Psoas muscle (tissue), 8 donors: ENCODE measurements around the gene VMAC. TPM values are rescaled to one million over a fixed set of nuclear protein-coding genes. Genes with fewer than 3 reads are reported as not detected.
"Not testable (repeated sequence)": the region's sequence is repeated elsewhere in the genome, so short reads cannot be mapped to it uniquely, and the experiment has no call there.

ENCODE experiments used
- ATAC-seq, 4 donors: fragments of 200-7000 bp; cut with Tn5 transposase; one replicate each; pipeline ENCODE4 v1.9.1; 2020; ENCODE audit warnings: moderate library complexity in 3 of 4, mild to moderate bottlenecking in 2 of 4
- DNase-seq, 2 donors: peaks; one replicate each; pipeline ENCODE4 v3.0.0-alpha.2; 2020
- H3K27ac ChIP-seq: fragments of 200-600 bp; one replicate; pipeline ENCODE4 v1.8.0; 2022
- H3K27me3 ChIP-seq, 3 donors: fragments of 200-600 bp in 1 of 3; one replicate each; pipeline versions ENCODE4 v1.6.1 to v1.8.0; 2013 to 2022; ENCODE audit warnings: low read length in 2 of 3, mild to moderate bottlenecking in 2 of 3, moderate library complexity in 1 of 3; ENCODE audit not compliant: insufficient read depth in 3 of 3
- H3K36me3 ChIP-seq, 2 donors: fragments of 200-600 bp in 1 of 2; one replicate each; pipeline versions ENCODE4 v1.6.1 to v1.8.0; 2013 to 2022; ENCODE audit warnings: low read depth in 1 of 2, mild to moderate bottlenecking in 1 of 2, moderate library complexity in 1 of 2; ENCODE audit not compliant: insufficient read depth in 1 of 2
- H3K4me1 ChIP-seq: fragments of 200-600 bp; one replicate; pipeline ENCODE4 v1.8.0; 2022
- H3K4me3 ChIP-seq: fragments of 200-600 bp; one replicate; pipeline ENCODE4 v1.8.0; 2022; ENCODE audit warnings: mild to moderate bottlenecking
- H3K9me3 ChIP-seq: fragments of 200-600 bp; one replicate; pipeline ENCODE4 v1.8.0; 2022
- CTCF ChIP-seq: fragments of 200-600 bp; IDR thresholded peaks from one replicate; pipeline ENCODE4 v1.8.0; 2022; ENCODE audit warnings: antibody characterized with exemption
- WGBS, 3 donors: extraction: QIAGEN DNeasy Blood & Tissue Kit; methylation state at CpG; one replicate each; pipeline versions ENCODE4 v1.1.6 to v1.1.7; 2013; 5-methylcytosine and 5-hydroxymethylcytosine counted together
- intact Hi-C, 2 donors: fragments of 100-400 bp; cut with DNase I; formaldehyde crosslinking; loops; one replicate each; pipeline versions ENCODE4 v1.11.0 to v1.14.2; 2022
- polyA plus RNA-seq, 3 donors: library from polyadenylated mRNA; stranded (reverse); fragments of 200-250 nt; gene quantifications; one replicate each; pipeline ENCODE4 v1.2.3, GENCODE V29; 2013
- total RNA-seq, 4 donors: library from RNA; stranded (reverse); fragmentation: NEBNext Ultra II Directional in 2 of 4; extraction: Animal tissue kit (Norgen Biotek cat#: 25700) in 2 of 4; gene quantifications; one replicate each; pipeline versions ENCODE4 v1.2.1 to v1.2.4, GENCODE V29; 2021 to 2023
- donor health status: healthy with polysubstance abuse.
- donor health status: DM: no; HTN: no; CAD: no; lungs with moderate emphysema.
- donor health status: Bipolar disorder and iron deficiency.
- donor health status: healthy.
- donor health status: DM: yes; HTN: yes; CAD: no.
- donor health status: DM: no; HTN: no; CAD: no.
- donor health status: DM: no; HTN: no; CAD: no.
- donor health status: DM: yes; HTN: yes; CAD: no.

Gene VMAC
- total and polyA plus RNA-seq, 7 donors, result 0.73 to 3.0 (median 0.89) TPM

- intact Hi-C loops, result no loop called here
- H3K4me3 ChIP-seq, result no peak overlapping the region
- 74 to 75% (median 74%) methylated on average over 12 of the region's 12 CpGs for WGBS, 3 donors
- ATAC-seq (no peak), DNase-seq (no peak)
- peaks cover 0 to 4% (median 4%) of the 10 kb centered on the region in 3 donors for H3K27me3 ChIP-seq
- no peaks in the 10 kb centered on the region for H3K4me1 ChIP-seq
- H3K36me3 ChIP-seq, result no peaks in the 10 kb centered on the region
- no peak overlapping the region for H3K27ac ChIP-seq
- no peak for TF ChIP-seq CTCF
- no peaks in the 10 kb centered on the region for H3K9me3 ChIP-seq
These were observed 33.7 kb upstream of the VMAC start for GRCh38 chr19:5870986-5871394.

- TF ChIP-seq CTCF, result no peak
These were observed 31.0 kb upstream of the VMAC start for GRCh38 chr19:5873617-5874199.

GRCh38 chr19:5874496-5874895 is 30.2 kb upstream of the VMAC start:
- H3K4me1 ChIP-seq, H3K36me3 ChIP-seq, ATAC-seq, H3K27ac ChIP-seq, H3K9me3 ChIP-seq, DNase-seq, intact Hi-C loops, H3K4me3 ChIP-seq: not testable (repeated sequence)
- 87 to 90% (median 88%) methylated on average over 6 to 7 of the region's 7 CpGs for WGBS, 3 donors
- peaks cover 0 to 23% (median 0%) of the 10 kb centered on the region in 3 donors for H3K27me3 ChIP-seq

More at GRCh38 chr19:5873617-5874199, 31.0 kb upstream of the VMAC start:
- 80 to 86% (median 85%) methylated on average over 12 of the region's 12 CpGs for WGBS, 3 donors
- Histone ChIP-seq H3K4me3 (no peak overlapping the region), H3K4me1 (no peaks in the 10 kb centered on the region), H3K36me3 (no peaks in the 10 kb centered on the region), H3K27me3 (peaks cover 0 to 18% (median 0%) of the 10 kb centered on the region in 3 donors), H3K9me3 (no peaks in the 10 kb centered on the region), H3K27ac (no peak overlapping the region)
- intact Hi-C loops, result no loop called here
- DNase-seq, result no peak
- ATAC-seq, result no peak

- DNase-seq, result no peak
- WGBS, 3 donors, result 70 to 81% (median 71%) methylated on average over 8 of the region's 8 CpGs
- peaks cover 0 to 30% (median 0%) of the 10 kb centered on the region in 3 donors for H3K27me3 ChIP-seq
- no peak for ATAC-seq
- no peak overlapping the region for H3K4me3 ChIP-seq
- H3K27ac ChIP-seq, result no peak overlapping the region
- peaks cover 6% of the 10 kb centered on the region for H3K4me1 ChIP-seq
- TF ChIP-seq CTCF, result no peak
- no peaks in the 10 kb centered on the region for H3K9me3 ChIP-seq
- no peaks in the 10 kb centered on the region for H3K36me3 ChIP-seq
- intact Hi-C loops, result no loop called here
These were observed 27.2 kb upstream of the VMAC start for GRCh38 chr19:5877427-5877826.

GRCh38 chr19:5877882-5878281 is 26.8 kb upstream of the VMAC start:
- 47 to 59% (median 56%) methylated on average over 9 of the region's 9 CpGs for WGBS, 3 donors
- Histone ChIP-seq H3K36me3 (no peaks in the 10 kb centered on the region), H3K27me3 (peaks cover 0 to 30% (median 0%) of the 10 kb centered on the region in 3 donors), H3K4me3 (no peak overlapping the region), H3K4me1 (peaks cover 6% of the 10 kb centered on the region), H3K27ac (no peak overlapping the region), H3K9me3 (no peaks in the 10 kb centered on the region)
- no peak for TF ChIP-seq CTCF
- no peak for ATAC-seq
- DNase-seq, result no peak
- intact Hi-C loops, result no loop called here
